ENCODE data around the gene CDH4.

DNA sequence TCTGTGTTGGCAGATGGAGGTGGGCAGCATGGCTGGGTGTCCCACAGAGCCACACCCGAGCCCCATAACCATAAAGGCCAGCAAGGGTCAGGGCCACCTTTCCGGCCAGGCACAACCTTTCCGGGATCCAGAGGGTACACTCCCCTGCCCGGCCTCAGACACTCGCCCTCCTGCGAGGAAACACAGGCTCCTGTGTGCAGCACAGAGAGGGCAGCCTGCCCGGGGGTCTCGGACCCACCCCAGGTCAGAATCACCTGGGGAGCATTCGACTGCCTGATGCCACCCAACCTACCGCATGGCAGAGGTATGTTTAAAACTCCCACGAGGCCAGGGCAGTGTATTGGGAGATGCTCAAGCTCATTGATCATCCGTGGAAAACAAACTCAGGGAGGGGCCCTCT, 553.3 kb downstream of the CDH4 start:
- TF ChIP-seq, protein P1, sequence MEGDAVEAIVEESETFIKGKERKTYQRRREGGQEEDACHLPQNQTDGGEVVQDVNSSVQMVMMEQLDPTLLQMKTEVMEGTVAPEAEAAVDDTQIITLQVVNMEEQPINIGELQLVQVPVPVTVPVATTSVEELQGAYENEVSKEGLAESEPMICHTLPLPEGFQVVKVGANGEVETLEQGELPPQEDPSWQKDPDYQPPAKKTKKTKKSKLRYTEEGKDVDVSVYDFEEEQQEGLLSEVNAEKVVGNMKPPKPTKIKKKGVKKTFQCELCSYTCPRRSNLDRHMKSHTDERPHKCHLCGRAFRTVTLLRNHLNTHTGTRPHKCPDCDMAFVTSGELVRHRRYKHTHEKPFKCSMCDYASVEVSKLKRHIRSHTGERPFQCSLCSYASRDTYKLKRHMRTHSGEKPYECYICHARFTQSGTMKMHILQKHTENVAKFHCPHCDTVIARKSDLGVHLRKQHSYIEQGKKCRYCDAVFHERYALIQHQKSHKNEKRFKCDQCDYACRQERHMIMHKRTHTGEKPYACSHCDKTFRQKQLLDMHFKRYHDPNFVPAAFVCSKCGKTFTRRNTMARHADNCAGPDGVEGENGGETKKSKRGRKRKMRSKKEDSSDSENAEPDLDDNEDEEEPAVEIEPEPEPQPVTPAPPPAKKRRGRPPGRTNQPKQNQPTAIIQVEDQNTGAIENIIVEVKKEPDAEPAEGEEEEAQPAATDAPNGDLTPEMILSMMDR (IDR thresholded peaks at IDR 0.05; ENCODE audit: insufficient read depth, low read length, poor library complexity, severe bottlenecking) = no peak
- TF ChIP-seq EZH2phosphoT487 (conservative IDR thresholded peaks at IDR 0.05; ENCODE audit: low read length) = no peak
